Lower leg skin (tissue), 4 donors: ENCODE data around the gene EGLN1. TPM values are rescaled to one million over a fixed set of nuclear protein-coding genes. Genes with fewer than 3 reads are reported as not detected.

Experiments used
- DNase-seq, 2 donors: peaks; one replicate each; pipeline ENCODE4 v3.0.0-alpha.2; 2019; ENCODE audit warnings: low spot score in 2 of 2
- H3K4me3 ChIP-seq: fragments of 200-600 bp; sonication (generic); 2 replicates; pipeline ENCODE4 v1.5.1; 2017; ENCODE audit warnings: mild to moderate bottlenecking, low read depth; ENCODE audit not compliant: poor library complexity, severe bottlenecking
- CTCF ChIP-seq, 3 donors: fragments of 450-650 bp; IDR thresholded peaks; one replicate each; pipeline ENCODE4 v1.5.1; 2016; ENCODE audit warnings: antibody characterized with exemption in 3 of 3, mild to moderate bottlenecking in 3 of 3, moderate library complexity in 2 of 3
- POLR2A ChIP-seq, 2 donors: fragments of 450-650 bp; IDR thresholded peaks; one replicate each; pipeline ENCODE4 v1.6.1; 2016 to 2017; ENCODE audit warnings: antibody characterized with exemption in 2 of 2, mild to moderate bottlenecking in 1 of 2, moderate library complexity in 1 of 2
- WGBS, 2 donors: methylation state at CpG; one replicate each; pipeline ENCODE4 v1.1.5; 2018; 5-methylcytosine and 5-hydroxymethylcytosine counted together
- intact Hi-C: fragments of 100-400 bp; cut with DNase I; formaldehyde crosslinking; loops from one replicate; pipeline ENCODE4 v1.15.0; 2023; ENCODE audit warnings: low total_unique reads
- total RNA-seq, 4 donors: library from RNA; depleted of rRNA; stranded (reverse); fragments of >200 nt; gene quantifications; one replicate each; pipeline ENCODE4 v1.1.0, GENCODE V29; 2016

Gene EGLN1
- total RNA-seq, 4 donors from 2014 or later, result 53.3 to 75.0 (median 54.2) TPM

- TF ChIP-seq CTCF (IDR thresholded peaks at IDR 0.05) (no peak), POLR2A (IDR thresholded peaks at IDR 0.05) (no peak)
- 74 to 76% methylated on average over 2 of the region's 2 CpGs for WGBS, 2 donors
- no peak for DNase-seq
- intact Hi-C loops, result no loop called here
- H3K4me3 ChIP-seq, result no peak overlapping the region
These were observed 32.0 kb downstream of the EGLN1 start for GRCh38 chr1:231390071-231390470.

GRCh38 chr1:231387770-231388669 lies 34.1 kb downstream of the EGLN1 start:
- no peak for TF ChIP-seq CTCF (IDR thresholded peaks at IDR 0.05)
- TF ChIP-seq POLR2A (IDR thresholded peaks at IDR 0.05), result no peak
- WGBS, 2 donors, result 90 to 97% methylated on average over 5 of the region's 5 CpGs
- DNase-seq, result no peak
- intact Hi-C loops, result no loop called here
- H3K4me3 ChIP-seq, result no peak overlapping the region

- no peak overlapping the region for H3K4me3 ChIP-seq
- TF ChIP-seq POLR2A (IDR thresholded peaks at IDR 0.05) (no peak), CTCF (IDR thresholded peaks at IDR 0.05) (no peak)
- no peak for DNase-seq
- intact Hi-C loops, result no loop called here
These were observed 35.6 kb downstream of the EGLN1 start for GRCh38 chr1:231386466-231386865.

GRCh38 chr1:231385416-231385748 lies 36.7 kb downstream of the EGLN1 start:
- WGBS, 2 donors, result 82 to 85% methylated on average over 2 of the region's 2 CpGs
- H3K4me3 ChIP-seq, result no peak overlapping the region
- TF ChIP-seq POLR2A (IDR thresholded peaks at IDR 0.05), result no peak
- no peak for TF ChIP-seq CTCF (IDR thresholded peaks at IDR 0.05)
- DNase-seq, result no peak
- intact Hi-C loops, result no loop called here

GRCh38 chr1:231384696-231385415 lies 37.2 kb downstream of the EGLN1 start:
- 91 to 94% methylated on average over 6 of the region's 6 CpGs for WGBS, 2 donors
- no peak for DNase-seq
- intact Hi-C loops, result no loop called here
- TF ChIP-seq CTCF (IDR thresholded peaks at IDR 0.05), result no peak
- no peak for TF ChIP-seq POLR2A (IDR thresholded peaks at IDR 0.05)
- no peak overlapping the region for H3K4me3 ChIP-seq
